H9 (cell line): ENCODE measurements around the gene HERC3. TPM values are rescaled to one million over a fixed set of nuclear protein-coding genes. Genes with fewer than 3 reads are reported as not detected.

Source experiments
- DNase-seq: peaks from one replicate; pipeline ENCODE4 v3.0.0-alpha.2; 2017
- H2AFZ ChIP-seq: one replicate; pipeline ENCODE4 v1.6.1; 2013; ENCODE audit warnings: mild to moderate bottlenecking, low read length, control low read depth, moderate library complexity
- H2AK5ac ChIP-seq: 2 replicates; pipeline ENCODE4 v1.6.1; 2013; ENCODE audit warnings: low read length, control low read depth, mixed read lengths; ENCODE audit not compliant: insufficient read length
- H2BK120ac ChIP-seq: one replicate; pipeline ENCODE4 v1.6.1; 2013; ENCODE audit warnings: low read depth, mild to moderate bottlenecking, low read length, control low read depth, inconsistent platforms; ENCODE audit not compliant: poor library complexity, severe bottlenecking
- H2BK12ac ChIP-seq: 2 replicates; pipeline ENCODE4 v1.6.1; 2013; ENCODE audit warnings: low read length, control low read depth, mixed read lengths, low read depth; ENCODE audit not compliant: insufficient read length
- H2BK15ac ChIP-seq: 2 replicates; pipeline ENCODE4 v1.6.1; 2013; ENCODE audit warnings: low read depth, low read length, control low read depth
- H2BK20ac ChIP-seq: one replicate; pipeline ENCODE4 v1.6.1; 2013; ENCODE audit warnings: low read depth, mild to moderate bottlenecking, low read length, control low read depth, inconsistent platforms; ENCODE audit not compliant: poor library complexity, severe bottlenecking
- H2BK5ac ChIP-seq: 2 replicates; pipeline ENCODE4 v1.6.1; 2013; ENCODE audit warnings: low read length, control low read depth, mixed read lengths; ENCODE audit not compliant: insufficient read length
- H3K14ac ChIP-seq: 2 replicates; pipeline ENCODE4 v1.6.1; 2013; ENCODE audit warnings: low read length, control low read depth; ENCODE audit not compliant: insufficient read depth
- H3K18ac ChIP-seq: 2 replicates; pipeline ENCODE4 v1.6.1; 2013; ENCODE audit warnings: low read depth, mild to moderate bottlenecking, mixed read lengths, low read length, control low read depth; ENCODE audit not compliant: insufficient read length
- H3K23ac ChIP-seq: 2 replicates; pipeline ENCODE4 v1.6.1; 2013; ENCODE audit warnings: low read length, control low read depth, mixed read lengths, low read depth; ENCODE audit not compliant: insufficient read length
- H3K23me2 ChIP-seq: 2 replicates; pipeline ENCODE4 v1.6.1; 2013; ENCODE audit warnings: low read depth, mild to moderate bottlenecking, mixed read lengths, low read length, control low read depth; ENCODE audit not compliant: insufficient read length, poor library complexity, severe bottlenecking
- H3K27ac ChIP-seq: 2 replicates; pipeline ENCODE4 v1.5.1; 2013; ENCODE audit warnings: low read length, control low read depth, mixed read lengths, low read depth; ENCODE audit not compliant: insufficient read length
- H3K27me3 ChIP-seq: 2 replicates; pipeline ENCODE4 v1.6.1; 2013; ENCODE audit warnings: low read length, control low read depth, inconsistent platforms; ENCODE audit not compliant: insufficient read depth
- H3K4ac ChIP-seq: 2 replicates; pipeline ENCODE4 v1.6.1; 2013; ENCODE audit warnings: low read depth, mild to moderate bottlenecking, control low read depth, inconsistent platforms, low read length, moderate library complexity
- H3K4me1 ChIP-seq: 2 replicates; pipeline ENCODE4 v1.6.1; 2013; ENCODE audit warnings: low read length, control low read depth, inconsistent platforms; ENCODE audit not compliant: insufficient read depth
- H3K4me2 ChIP-seq: 2 replicates; pipeline ENCODE4 v1.6.1; 2013; ENCODE audit warnings: low read length, control low read depth, mixed read lengths; ENCODE audit not compliant: insufficient read length, insufficient read depth
- H3K56ac ChIP-seq: 2 replicates; pipeline ENCODE4 v1.6.1; 2013; ENCODE audit warnings: low read depth, mild to moderate bottlenecking, mixed read lengths, low read length, control low read depth; ENCODE audit not compliant: insufficient read length
- H3K79me1 ChIP-seq: 2 replicates; pipeline ENCODE4 v1.6.1; 2013; ENCODE audit warnings: low read depth, mild to moderate bottlenecking, moderate library complexity, low read length, control low read depth, inconsistent platforms; ENCODE audit not compliant: insufficient read depth, poor library complexity, severe bottlenecking
- H3K79me2 ChIP-seq: 2 replicates; pipeline ENCODE4 v1.6.1; 2013; ENCODE audit warnings: low read length, control low read depth, inconsistent platforms; ENCODE audit not compliant: insufficient read depth
- H3K9ac ChIP-seq: 2 replicates; pipeline ENCODE4 v1.6.1; 2013; ENCODE audit warnings: low read length, control low read depth, mixed read lengths; ENCODE audit not compliant: insufficient read length; ENCODE audit errors: extremely low read depth
- H3K9me3 ChIP-seq: one replicate; pipeline ENCODE4 v1.6.1; 2013; ENCODE audit warnings: low read depth, low read length, inconsistent platforms; ENCODE audit not compliant: control insufficient read depth
- H3T11ph ChIP-seq: one replicate; pipeline ENCODE4 v1.6.1; 2013; ENCODE audit warnings: mild to moderate bottlenecking, low read length, control low read depth, inconsistent platforms
- H4K20me1 ChIP-seq: one replicate; pipeline ENCODE4 v1.6.1; 2013; ENCODE audit not compliant: control insufficient read depth, insufficient read length, insufficient read depth
- H4K5ac ChIP-seq: 2 replicates; pipeline ENCODE4 v1.6.1; 2013; ENCODE audit warnings: low read depth, mild to moderate bottlenecking, mixed read lengths, low read length, control low read depth; ENCODE audit not compliant: insufficient read length
- H4K8ac ChIP-seq: replicated peaks from 2 replicates; pipeline ENCODE4 v1.6.1; 2013; ENCODE audit warnings: low read length, control low read depth, mixed read lengths, low read depth; ENCODE audit not compliant: insufficient read length
- H4K91ac ChIP-seq: 2 replicates; pipeline ENCODE4 v1.6.1; 2013; ENCODE audit warnings: low read depth, mild to moderate bottlenecking, moderate library complexity, mixed read lengths, low read length, control low read depth; ENCODE audit not compliant: insufficient read length
- H3K27ac Mint-ChIP-seq, 3 experiments: 2 replicates in 2 of 3; 3 replicates in 1 of 3; pipeline ENCODE4 v1.8.0; 2020 to 2021; ENCODE audit warnings: mixed read lengths in 3 of 3, mild to moderate bottlenecking in 1 of 3, moderate library complexity in 1 of 3
- H3K27me3 Mint-ChIP-seq: 2 replicates; pipeline ENCODE4 v1.8.0; 2021; ENCODE audit warnings: low read depth, mild to moderate bottlenecking, moderate library complexity, mixed read lengths
- H3K36me3 Mint-ChIP-seq, 3 experiments: 2 replicates in 2 of 3; 3 replicates in 1 of 3; pipeline ENCODE4 v1.8.0; 2020 to 2021; ENCODE audit warnings: low read depth in 3 of 3, mixed read lengths in 3 of 3; ENCODE audit not compliant: insufficient read depth in 1 of 3
- H3K4me1 Mint-ChIP-seq, 2 experiments: 2 replicates each; pipeline ENCODE4 v1.8.0; 2020; ENCODE audit warnings: mixed read lengths in 2 of 2
- H3K4me3 Mint-ChIP-seq, 2 experiments: 2 replicates in 1 of 2; 3 replicates in 1 of 2; pipeline ENCODE4 v1.8.0; 2020 to 2021; ENCODE audit warnings: mild to moderate bottlenecking in 2 of 2, mixed read lengths in 2 of 2, moderate library complexity in 1 of 2
- H3K9me3 Mint-ChIP-seq, 2 experiments: 2 replicates in 1 of 2; 3 replicates in 1 of 2; pipeline ENCODE4 v1.8.0; 2020; ENCODE audit warnings: mild to moderate bottlenecking in 2 of 2, mixed read lengths in 2 of 2, moderate library complexity in 1 of 2
- CTCF ChIP-seq: fragments of 200-600 bp; sonication (generic); conservative IDR thresholded peaks from 3 replicates; pipeline ENCODE4 v1.8.0; 2021; ENCODE audit warnings: antibody characterized with exemption, mild to moderate bottlenecking
- WGBS: extraction: QIAGEN DNeasy Blood & Tissue Kit; methylation state at CpG from one replicate; pipeline ENCODE4 v1.1.7; 2013; ENCODE audit warnings: missing lambda C conversion rate, low lambda C conversion rate, mixed read lengths; ENCODE audit not compliant: insufficient read length; ENCODE audit errors: extremely low coverage; 5-methylcytosine and 5-hydroxymethylcytosine counted together
- total RNA-seq: library from RNA; stranded (reverse); gene quantifications from 2 replicates; pipeline ENCODE4 v1.2.1, GENCODE V29; 2021

HERC3 gene
- total RNA-seq, 1 experiment from 2014 or later = 2.9 TPM

GRCh38 chr4:88672987-88673386, 80.7 kb downstream of the HERC3 start:
- H3K4me1 ChIP-seq = no peaks in the 10 kb centered on the region
- no peaks in the 10 kb centered on the region for H3K79me1 ChIP-seq
- H2BK5ac ChIP-seq = no peak overlapping the region
- Mint-ChIP-seq H3K4me3 (no peak overlapping the region), H3K36me3 (no peaks in the 10 kb centered on the region), H3K27ac (no peak overlapping the region), H3K9me3 (no peaks in the 10 kb centered on the region), H3K27me3 (no peaks in the 10 kb centered on the region), H3K4me1 (peaks cover 4 to 7% of the 10 kb centered on the region in 2 experiments; a peak in 3 of 4 replicates)
- H3K79me2 ChIP-seq = no peaks in the 10 kb centered on the region
- H4K20me1 ChIP-seq = no peaks in the 10 kb centered on the region
- no peak overlapping the region for H2AK5ac ChIP-seq
- H3K9me3 ChIP-seq = no peaks in the 10 kb centered on the region
- no peak overlapping the region for H3K4me2 ChIP-seq
- no peak overlapping the region for H2BK20ac ChIP-seq
- no peaks in the 10 kb centered on the region for H3K23me2 ChIP-seq
- no peak overlapping the region for H3K23ac ChIP-seq
- no peak overlapping the region for H4K91ac ChIP-seq
- no peak overlapping the region for H3K18ac ChIP-seq
- no peak overlapping the region for H3K4ac ChIP-seq
- H3K9ac ChIP-seq = no peak overlapping the region
- DNase-seq = peak; percentile 44
- WGBS = no CpG with 5 or more reads among the region's 5 CpGs
- no peak overlapping the region for H3K14ac ChIP-seq
- no peak overlapping the region for H2AFZ ChIP-seq
- H3K56ac ChIP-seq = no peak overlapping the region
- no peak overlapping the region for H2BK12ac ChIP-seq
- no peak overlapping the region for H3T11ph ChIP-seq
- TF ChIP-seq CTCF = peak; percentile 86
- no peak overlapping the region for H4K5ac ChIP-seq
- no peak overlapping the region for H2BK120ac ChIP-seq
- H3K27ac ChIP-seq = no peak overlapping the region
- H3K27me3 ChIP-seq = no peaks in the 10 kb centered on the region
- H4K8ac ChIP-seq = no peak overlapping the region
- H2BK15ac ChIP-seq = no peak overlapping the region
